Tibial artery (tissue), 4 donors: ENCODE measurements around the gene DISP3.

ENCODE experiments used
- DNase-seq, 2 donors: peaks; one replicate each; pipeline ENCODE4 v3.0.0-alpha.2; 2019
- H3K27ac ChIP-seq, 2 donors: fragments of 200-600 bp; sonication (generic) in 1 of 2; 1 replicate in 1 of 2; 2 replicates in 1 of 2; pipeline ENCODE4 v1.5.1; 2018 to 2019; ENCODE audit warnings: mild to moderate bottlenecking in 1 of 2
- H3K27me3 ChIP-seq, 2 donors: fragments of 200-600 bp; sonication (generic) in 1 of 2; one replicate each; pipeline versions ENCODE4 v1.5.1 to v1.6.0; 2016 to 2019
- H3K36me3 ChIP-seq, 3 donors: fragments of 200-600 bp; sonication (generic) in 2 of 3; one replicate each; pipeline ENCODE4 v1.5.1; 2016 to 2019; ENCODE audit warnings: mild to moderate bottlenecking in 2 of 3
- H3K4me1 ChIP-seq, 4 donors: fragments of 200-600 bp; sonication (generic) in 2 of 4; 1 replicate in 3 of 4; 2 replicates in 1 of 4; pipeline ENCODE4 v1.5.1; 2016 to 2019
- H3K4me3 ChIP-seq, 2 donors: fragments of 200-600 bp; sonication (generic) in 1 of 2; 1 replicate in 1 of 2; 2 replicates in 1 of 2; pipeline ENCODE4 v1.5.1; 2018 to 2019; ENCODE audit warnings: mild to moderate bottlenecking in 2 of 2
- H3K9me3 ChIP-seq, 3 donors: fragments of 200-600 bp; sonication (generic) in 1 of 3; one replicate each; pipeline ENCODE4 v1.5.1; 2016 to 2019
- CTCF ChIP-seq, 2 experiments: fragments of 200-600 bp in 1 of 2; fragments of 450-650 bp in 1 of 2; IDR thresholded peaks; one replicate each; pipeline ENCODE4 v1.5.1; 2017 to 2019; ENCODE audit warnings: antibody characterized with exemption in 2 of 2, mild to moderate bottlenecking in 1 of 2, moderate library complexity in 1 of 2
- intact Hi-C: fragments of 100-400 bp; cut with DNase I; formaldehyde crosslinking; loops from one replicate; pipeline ENCODE4 v1.15.0; 2023; ENCODE audit warnings: low total_unique reads

DISP3 gene

DNA sequence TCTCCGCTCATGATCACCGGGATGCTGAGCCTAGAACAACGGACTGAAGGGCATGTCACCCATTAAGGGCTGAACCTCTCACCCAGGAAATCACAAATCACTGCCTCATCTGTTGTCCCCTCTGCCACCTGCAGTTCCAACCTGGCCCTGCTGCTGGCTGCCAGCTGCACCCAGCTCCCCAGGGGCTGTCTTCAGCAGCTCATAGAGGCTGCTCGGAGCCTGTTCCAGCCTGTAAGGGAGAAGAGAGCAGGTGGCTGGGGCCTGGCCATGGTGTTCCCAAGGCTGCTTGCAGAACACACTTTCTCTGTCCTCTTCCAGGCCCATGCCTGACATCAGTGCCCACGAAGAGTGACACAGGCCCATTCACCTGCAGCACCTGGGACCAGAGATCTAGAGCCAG, 44.5 kb upstream of the DISP3 start:
- peaks cover 0 to 53% of the 10 kb centered on the region in 2 donors for H3K27me3 ChIP-seq

DNA sequence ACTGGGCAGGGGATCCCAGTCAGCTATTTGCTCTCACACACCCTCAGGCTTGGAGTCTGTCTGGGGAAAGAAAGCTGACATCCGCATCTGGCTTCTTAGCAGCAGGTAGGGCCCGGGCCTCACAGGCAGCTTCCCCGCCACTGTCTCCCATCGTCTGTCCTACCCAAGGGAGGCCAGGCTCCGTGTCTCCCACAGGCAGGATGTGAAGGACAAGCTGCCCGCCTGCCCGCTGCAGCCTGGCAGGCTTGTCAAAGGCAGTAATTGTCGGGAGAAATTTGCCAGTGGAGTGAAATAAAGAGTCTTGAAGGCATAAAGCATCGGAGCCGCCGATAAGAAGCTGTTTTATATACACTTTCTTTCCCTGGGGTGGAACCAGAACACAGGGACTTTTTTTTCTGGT, 44.0 kb upstream of the DISP3 start:
- TF ChIP-seq CTCF (IDR thresholded peaks at IDR 0.05) = no peak
- Histone ChIP-seq H3K9me3 (no peaks in the 10 kb centered on the region), H3K27ac (no peak overlapping the region), H3K36me3 (no peaks in the 10 kb centered on the region), H3K27me3 (peaks cover 0 to 58% of the 10 kb centered on the region in 2 donors), H3K4me3 (no peak overlapping the region), H3K4me1 (no peaks in the 10 kb centered on the region)
- intact Hi-C loops = no loop called here
- DNase-seq = no peak

More for the DNA sequence above, 44.5 kb upstream of the DISP3 start:
- Histone ChIP-seq H3K36me3 (no peaks in the 10 kb centered on the region), H3K27ac (no peak overlapping the region), H3K4me1 (no peaks in the 10 kb centered on the region), H3K4me3 (no peak overlapping the region), H3K9me3 (no peaks in the 10 kb centered on the region)
- no peak for DNase-seq
- intact Hi-C loops = no loop called here
- TF ChIP-seq CTCF (IDR thresholded peaks at IDR 0.05) = no peak

GRCh38 chr1:11438996-11439395, 40.0 kb upstream of the DISP3 start:
- H3K4me3 ChIP-seq = no peak overlapping the region
- no peaks in the 10 kb centered on the region for H3K9me3 ChIP-seq
- H3K4me1 ChIP-seq = no peaks in the 10 kb centered on the region
- no peak for TF ChIP-seq CTCF (IDR thresholded peaks at IDR 0.05)
- peaks cover 0 to 72% of the 10 kb centered on the region in 2 donors for H3K27me3 ChIP-seq
- intact Hi-C loops = no loop called here
- H3K36me3 ChIP-seq = no peaks in the 10 kb centered on the region
- DNase-seq = no peak
- H3K27ac ChIP-seq = no peak overlapping the region

- Histone ChIP-seq H3K36me3 (no peaks in the 10 kb centered on the region), H3K4me1 (no peaks in the 10 kb centered on the region), H3K27ac (no peak overlapping the region), H3K27me3 (peaks cover 0 to 72% of the 10 kb centered on the region in 2 donors), H3K9me3 (no peaks in the 10 kb centered on the region), H3K4me3 (no peak overlapping the region)
- no peak for TF ChIP-seq CTCF (IDR thresholded peaks at IDR 0.05)
- intact Hi-C loops = no loop called here
- no peak for DNase-seq
Measured at GRCh38 chr1:11441211-11441952, 37.6 kb upstream of the DISP3 start.

- peaks cover 0 to 79% of the 10 kb centered on the region in 2 donors for H3K27me3 ChIP-seq
- no peak overlapping the region for H3K27ac ChIP-seq
- DNase-seq = no peak
- H3K4me1 ChIP-seq = no peaks in the 10 kb centered on the region
- no peak overlapping the region for H3K4me3 ChIP-seq
- no peaks in the 10 kb centered on the region for H3K36me3 ChIP-seq
- H3K9me3 ChIP-seq = no peaks in the 10 kb centered on the region
- no peak for TF ChIP-seq CTCF (IDR thresholded peaks at IDR 0.05)
- intact Hi-C loops = no loop called here
Measured at GRCh38 chr1:11443043-11443442, 35.9 kb upstream of the DISP3 start.
